HG03469 (cell line): ENCODE data around the gene CRYGD.
A peak's percentile ranks its signal among the peaks of the same experiment; 100 is the strongest.
"Not testable (repeated sequence)": the region's sequence is repeated elsewhere in the genome, so short reads cannot be mapped to it uniquely, and the experiment has no call there.

Experiments
- ATAC-seq: cut with Tn5 transposase; IDR thresholded peaks from one replicate; pipeline ENCODE4 v1.9.1; 2021; ENCODE audit warnings: mild to moderate bottlenecking, moderate library complexity, moderate number of reproducible peaks; ENCODE audit not compliant: unreplicated experiment

CRYGD gene

GRCh38 chr2:208124013-208124715 lies at the start of gene CRYGD:
Gene CRYGD (minus strand): TSS chr2:208124524. CDS start chr2:208124473, 51 bp downstream.
- not testable (repeated sequence) for ATAC-seq

- ATAC-seq = no peak
Observed at GRCh38 chr2:208172125-208172524, 47.8 kb upstream of the CRYGD start.

GRCh38 chr2:208164951-208165755 lies 40.8 kb upstream of the CRYGD start:
- ATAC-seq = no peak

- ATAC-seq = no peak
Observed at GRCh38 chr2:208163489-208163888, 39.2 kb upstream of the CRYGD start, which contains the start of gene CRYGA. Gene CRYGA (minus strand): TSS chr2:208163589. CDS start chr2:208163556, 33 bp downstream.

GRCh38 chr2:208156439-208156838 lies 32.1 kb upstream of the CRYGD start:
- ATAC-seq = no peak

GRCh38 chr2:208153156-208153555 lies 28.8 kb upstream of the CRYGD start:
- ATAC-seq = no peak

- ATAC-seq = no peak
Observed at GRCh38 chr2:208150956-208151355, 26.6 kb upstream of the CRYGD start.

GRCh38 chr2:208150094-208150493 lies 25.8 kb upstream of the CRYGD start:
- no peak for ATAC-seq

GRCh38 chr2:208148803-208149202 lies 24.5 kb upstream of the CRYGD start:
- no peak for ATAC-seq

- no peak for ATAC-seq
Observed at GRCh38 chr2:208147759-208148158, 23.4 kb upstream of the CRYGD start.

- no peak for ATAC-seq
Observed at GRCh38 chr2:208147008-208147407, 22.7 kb upstream of the CRYGD start.

GRCh38 chr2:208146006-208146405 lies 21.7 kb upstream of the CRYGD start, which contains the start of gene CRYGB:
Gene CRYGB (minus strand): TSS chr2:208146158. CDS start chr2:208146120, 38 bp downstream.
- ATAC-seq = no peak

GRCh38 chr2:208142925-208143799 lies 18.8 kb upstream of the CRYGD start:
- ATAC-seq = no peak

GRCh38 chr2:208142240-208142924 lies 18.1 kb upstream of the CRYGD start:
- no peak for ATAC-seq

- ATAC-seq = no peak
Observed at GRCh38 chr2:208139447-208139846, 15.1 kb upstream of the CRYGD start.

GRCh38 chr2:208138334-208138733 lies 14.0 kb upstream of the CRYGD start:
- not testable (repeated sequence) for ATAC-seq

- ATAC-seq = no peak
Observed at GRCh38 chr2:208136716-208137094, 12.4 kb upstream of the CRYGD start.

GRCh38 chr2:208135794-208136715 lies 11.7 kb upstream of the CRYGD start:
- no peak for ATAC-seq

- ATAC-seq = peak; percentile 78
Observed at GRCh38 chr2:208134928-208135586, 10.7 kb upstream of the CRYGD start.
